ENCODE data around the gene CEP170.

The CEP170 gene

DNA sequence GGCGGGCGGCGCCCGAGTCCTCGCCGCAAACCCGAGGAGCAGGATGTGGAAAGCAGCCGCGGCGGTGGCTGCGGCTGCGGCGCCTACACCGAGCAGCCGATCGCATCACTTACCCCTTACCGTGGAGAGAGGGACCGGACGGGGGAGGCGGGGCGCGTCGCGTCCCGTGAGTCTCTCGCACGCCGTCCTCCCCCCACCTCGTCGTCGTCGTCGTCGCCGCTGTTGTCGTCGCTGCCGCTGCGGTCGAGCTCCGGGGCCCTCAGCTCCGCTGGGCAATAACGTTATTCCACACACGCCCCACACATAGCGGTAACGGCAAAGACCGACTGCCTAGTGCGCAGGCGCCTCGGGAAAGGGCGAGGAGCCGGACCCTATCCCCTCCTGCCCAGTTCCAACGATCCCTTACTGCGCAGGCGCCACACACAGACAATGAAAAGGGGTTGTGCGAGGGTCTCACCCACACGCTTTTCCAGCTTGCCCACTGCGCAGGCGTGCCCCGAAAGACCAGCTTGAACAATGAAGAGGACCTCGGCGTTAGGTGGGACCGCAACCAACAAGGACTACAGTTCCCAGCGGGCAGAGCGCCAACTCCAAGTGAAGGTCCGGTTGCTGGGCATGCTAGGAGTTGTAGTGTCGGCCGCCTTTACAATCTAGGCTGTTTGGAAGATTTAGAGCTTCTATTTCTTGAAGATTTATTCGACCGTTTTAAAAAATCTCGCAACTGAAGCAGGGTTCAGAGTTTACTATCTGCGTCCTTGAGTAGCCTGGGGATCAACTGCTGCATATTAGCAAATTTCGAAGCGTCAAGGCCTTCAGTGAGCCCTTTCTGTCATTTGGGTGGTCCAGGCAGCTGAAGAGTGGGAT, at the start of gene CEP170:
TSS of gene CEP170 (minus strand) at position 355 of the 864 bp plus-strand sequence. CDS start 30,001 bp downstream, outside the sequence.
- Histone ChIP-seq H4K20me1 (ENCODE audit: insufficient read depth, low read length) (no peaks in the 10 kb centered on the region; the same call in 1 of the 2 replicates), H3K4me1 (ENCODE audit: insufficient read depth, low read length, severe bottlenecking) (peaks cover 45% of the 10 kb centered on the region), H2AFZ (ENCODE audit: low read length) (0 out of 2 replicates have a peak within 1 kb of the TSS, but pooled peaks have one; percentile 5), H3F3A (ENCODE audit: insufficient read depth, low read length) (no peaks in the 10 kb centered on the region), H3K9ac (ENCODE audit: low read length) (peak within 1 kb of the TSS; percentile 94), H3K79me2 (ENCODE audit: insufficient read depth, low read length) (peaks cover 63% of the 10 kb centered on the region), H3K27ac (ENCODE audit: low read depth, low read length, poor library complexity, severe bottlenecking) (peak within 1 kb of the TSS; percentile 85), H3K9me2 (ENCODE audit: low read depth, low read length) (no peaks in the 10 kb centered on the region), H3K4me2 (ENCODE audit: low read length) (peak within 1 kb of the TSS; percentile 78), H3K27me3 (ENCODE audit: insufficient read depth, low read length) (no peaks in the 10 kb centered on the region), H3K9me3 (ENCODE audit: low read length) (no peaks in the 10 kb centered on the region), H3K4me3 (ENCODE audit: low read depth, low read length, poor library complexity, severe bottlenecking) (peak within 1 kb of the TSS; percentile 98), H3K36me3 (ENCODE audit: insufficient read depth, low read length) (no peaks in the 10 kb centered on the region)
- TF ChIP-seq, protein P1, sequence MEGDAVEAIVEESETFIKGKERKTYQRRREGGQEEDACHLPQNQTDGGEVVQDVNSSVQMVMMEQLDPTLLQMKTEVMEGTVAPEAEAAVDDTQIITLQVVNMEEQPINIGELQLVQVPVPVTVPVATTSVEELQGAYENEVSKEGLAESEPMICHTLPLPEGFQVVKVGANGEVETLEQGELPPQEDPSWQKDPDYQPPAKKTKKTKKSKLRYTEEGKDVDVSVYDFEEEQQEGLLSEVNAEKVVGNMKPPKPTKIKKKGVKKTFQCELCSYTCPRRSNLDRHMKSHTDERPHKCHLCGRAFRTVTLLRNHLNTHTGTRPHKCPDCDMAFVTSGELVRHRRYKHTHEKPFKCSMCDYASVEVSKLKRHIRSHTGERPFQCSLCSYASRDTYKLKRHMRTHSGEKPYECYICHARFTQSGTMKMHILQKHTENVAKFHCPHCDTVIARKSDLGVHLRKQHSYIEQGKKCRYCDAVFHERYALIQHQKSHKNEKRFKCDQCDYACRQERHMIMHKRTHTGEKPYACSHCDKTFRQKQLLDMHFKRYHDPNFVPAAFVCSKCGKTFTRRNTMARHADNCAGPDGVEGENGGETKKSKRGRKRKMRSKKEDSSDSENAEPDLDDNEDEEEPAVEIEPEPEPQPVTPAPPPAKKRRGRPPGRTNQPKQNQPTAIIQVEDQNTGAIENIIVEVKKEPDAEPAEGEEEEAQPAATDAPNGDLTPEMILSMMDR (IDR thresholded peaks at IDR 0.05; ENCODE audit: low read length) = no peak
- TF ChIP-seq EZH2 (IDR thresholded peaks at IDR 0.05; ENCODE audit: borderline replicate concordance, low read length) = no peak

DNA sequence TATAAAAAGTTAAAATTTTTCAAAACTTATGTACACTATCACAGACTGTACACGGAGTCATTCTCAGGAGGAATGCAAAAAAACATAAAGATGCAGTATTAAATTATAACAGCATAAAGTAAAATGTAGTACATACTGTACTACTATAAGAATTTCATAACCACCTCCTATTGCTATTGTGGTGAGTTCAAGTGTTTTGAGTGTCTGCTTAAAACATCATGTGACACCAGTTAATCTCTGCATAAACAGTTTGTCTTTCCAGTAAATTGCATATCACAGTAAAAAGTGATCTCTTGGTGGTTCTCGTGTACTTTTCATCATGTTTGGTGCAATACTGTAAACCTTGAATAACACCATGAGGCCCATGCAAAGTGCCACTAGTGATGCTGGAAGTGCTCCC, 46.0 kb upstream of the CEP170 start:
- Histone ChIP-seq H3K9ac (ENCODE audit: low read length) (no peak overlapping the region), H3K79me2 (ENCODE audit: insufficient read depth, low read length) (no peaks in the 10 kb centered on the region), H3K9me3 (ENCODE audit: low read length) (peaks cover 5% of the 10 kb centered on the region; the same call in 1 of the 2 replicates), H4K20me1 (ENCODE audit: insufficient read depth, low read length) (no peaks in the 10 kb centered on the region), H3K9me2 (ENCODE audit: low read depth, low read length) (no peaks in the 10 kb centered on the region), H3F3A (ENCODE audit: insufficient read depth, low read length) (no peaks in the 10 kb centered on the region), H3K27me3 (ENCODE audit: insufficient read depth, low read length) (no peaks in the 10 kb centered on the region), H2AFZ (ENCODE audit: low read length) (no peak overlapping the region), H3K27ac (ENCODE audit: low read depth, low read length, poor library complexity, severe bottlenecking) (no peak overlapping the region), H3K36me3 (ENCODE audit: insufficient read depth, low read length) (peaks cover 14% of the 10 kb centered on the region), H3K4me3 (ENCODE audit: low read depth, low read length, poor library complexity, severe bottlenecking) (no peak overlapping the region), H3K4me1 (ENCODE audit: insufficient read depth, low read length, severe bottlenecking) (no peaks in the 10 kb centered on the region), H3K4me2 (ENCODE audit: low read length) (no peak overlapping the region)
- no peak for TF ChIP-seq EZH2 (IDR thresholded peaks at IDR 0.05; ENCODE audit: borderline replicate concordance, low read length)
- TF ChIP-seq, protein P1 (IDR thresholded peaks at IDR 0.05; ENCODE audit: low read length) = no peak

DNA sequence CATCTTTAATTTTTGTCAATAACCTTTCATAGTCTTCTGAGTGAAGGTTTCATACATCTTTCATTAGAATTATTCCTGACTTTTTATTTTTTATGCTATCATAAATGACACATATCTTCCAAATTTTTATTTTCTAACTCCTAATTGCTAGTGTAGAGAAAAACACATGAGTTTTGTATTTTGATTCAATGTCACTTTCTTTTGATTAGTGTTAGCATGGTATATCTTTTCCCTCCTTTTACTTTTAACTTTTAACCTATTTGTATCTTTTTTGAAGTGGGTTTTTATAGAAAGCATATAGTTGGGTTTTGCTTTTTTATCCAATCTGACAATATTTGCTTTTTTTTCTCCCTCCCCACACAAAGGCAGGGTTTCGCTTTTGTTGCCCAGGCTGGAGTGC, 44.0 kb upstream of the CEP170 start:
- Histone ChIP-seq H2AFZ (ENCODE audit: low read length) (no peak overlapping the region), H3K9ac (ENCODE audit: low read length) (no peak overlapping the region), H3K36me3 (ENCODE audit: insufficient read depth, low read length) (peaks cover 14% of the 10 kb centered on the region), H3F3A (ENCODE audit: insufficient read depth, low read length) (no peaks in the 10 kb centered on the region), H4K20me1 (ENCODE audit: insufficient read depth, low read length) (no peaks in the 10 kb centered on the region), H3K9me2 (ENCODE audit: low read depth, low read length) (no peaks in the 10 kb centered on the region), H3K79me2 (ENCODE audit: insufficient read depth, low read length) (no peaks in the 10 kb centered on the region), H3K4me3 (ENCODE audit: low read depth, low read length, poor library complexity, severe bottlenecking) (no peak overlapping the region), H3K9me3 (ENCODE audit: low read length) (peaks cover 5% of the 10 kb centered on the region; the same call in 1 of the 2 replicates), H3K27ac (ENCODE audit: low read depth, low read length, poor library complexity, severe bottlenecking) (no peak overlapping the region), H3K27me3 (ENCODE audit: insufficient read depth, low read length) (no peaks in the 10 kb centered on the region), H3K4me1 (ENCODE audit: insufficient read depth, low read length, severe bottlenecking) (no peaks in the 10 kb centered on the region), H3K4me2 (ENCODE audit: low read length) (no peak overlapping the region)
- no peak for TF ChIP-seq EZH2 (IDR thresholded peaks at IDR 0.05; ENCODE audit: borderline replicate concordance, low read length)
- TF ChIP-seq, protein P1 (IDR thresholded peaks at IDR 0.05; ENCODE audit: low read length) = no peak
